H1 (cell line): ENCODE measurements around the gene ZNF598.
"Not testable (repeated sequence)": the region's sequence is repeated elsewhere in the genome, so short reads cannot be mapped to it uniquely, and the experiment has no call there.

Source experiments
- CEBPB ChIP-seq: IDR thresholded peaks from 2 replicates; pipeline ENCODE4 v1.6.1; 2012; ENCODE audit warnings: low read depth, low read length
- CREB1 ChIP-seq: IDR thresholded peaks from 2 replicates; pipeline ENCODE4 v1.6.1; 2012; ENCODE audit warnings: inconsistent platforms
- CTCF ChIP-seq, 3 experiments: IDR thresholded peaks; 1 replicate in 2 of 3; 2 replicates in 1 of 3; pipeline versions ENCODE4 v1.5.1 to v1.6.1; 2011; ENCODE audit warnings: low read length in 3 of 3, mild to moderate bottlenecking in 3 of 3, inconsistent platforms in 2 of 3, low read depth in 1 of 3, moderate library complexity in 1 of 3; ENCODE audit not compliant: insufficient read depth in 1 of 3; ENCODE audit errors: control extremely low read depth in 1 of 3
- EP300 ChIP-seq, 2 experiments: IDR thresholded peaks; 1 replicate in 1 of 2; 2 replicates in 1 of 2; pipeline ENCODE4 v1.6.1; 2011 to 2012; ENCODE audit warnings: low read depth in 2 of 2, low read length in 2 of 2, mild to moderate bottlenecking in 2 of 2, borderline replicate concordance in 1 of 2, inconsistent platforms in 1 of 2, moderate library complexity in 1 of 2
- EZH2 ChIP-seq: fragments of 200-600 bp; sonication (generic); IDR thresholded peaks from 2 replicates; pipeline ENCODE4 v1.7.1; 2012; ENCODE audit warnings: low read depth, mild to moderate bottlenecking, moderate library complexity, low read length, inconsistent platforms; ENCODE audit not compliant: severe bottlenecking
- FOSL1 ChIP-seq: IDR thresholded peaks from 2 replicates; pipeline ENCODE4 v1.6.1; 2011; ENCODE audit warnings: mild to moderate bottlenecking, low read depth, low read length, moderate library complexity; ENCODE audit not compliant: insufficient read depth
- HDAC2 ChIP-seq, 2 experiments: fragments of 300-600 bp in 1 of 2; sonication (generic) in 1 of 2; IDR thresholded peaks; 2 replicates each; pipeline ENCODE4 v1.6.1; 2011 to 2012; ENCODE audit warnings: low read depth in 2 of 2, low read length in 2 of 2, mild to moderate bottlenecking in 2 of 2, moderate library complexity in 2 of 2, borderline replicate concordance in 1 of 2, inconsistent platforms in 1 of 2
- POLR2A ChIP-seq, 2 experiments: IDR thresholded peaks; 1 replicate in 1 of 2; 2 replicates in 1 of 2; pipeline ENCODE4 v1.6.1; 2011; ENCODE audit warnings: low read depth in 2 of 2, low read length in 2 of 2, mild to moderate bottlenecking in 2 of 2; ENCODE audit errors: control extremely low read depth in 1 of 2
- POLR2AphosphoS5 ChIP-seq: IDR thresholded peaks from 2 replicates; pipeline ENCODE4 v1.6.1; 2011; ENCODE audit warnings: low read depth, low read length
- RFX5 ChIP-seq: IDR thresholded peaks from 2 replicates; pipeline ENCODE4 v1.6.1; 2011; ENCODE audit warnings: low read depth, low read length, improper control_type of control experiment, borderline replicate concordance
- SP1 ChIP-seq: IDR thresholded peaks from 2 replicates; pipeline ENCODE4 v1.6.1; 2011; ENCODE audit warnings: low read depth, low read length
- TAF7 ChIP-seq: optimal IDR thresholded peaks from 2 replicates; pipeline ENCODE3; 2011; ENCODE audit warnings: low read depth, mild to moderate bottlenecking, inconsistent platforms, low read length, moderate library complexity, borderline replicate concordance
- TF ChIP-seq, protein P1 (sequence below): IDR thresholded peaks from 2 replicates; pipeline ENCODE4 v1.6.1; 2011; ENCODE audit warnings: low read length, improper control_type of control experiment
- TF ChIP-seq, protein P2 (sequence below): IDR thresholded peaks from 2 replicates; pipeline ENCODE4 v1.6.1; 2012; ENCODE audit warnings: inconsistent platforms

GRCh38 chr16:2033909-2034695 lies 24.5 kb upstream of the ZNF598 start:
- not testable (repeated sequence) for TF ChIP-seq CTCF (IDR thresholded peaks at IDR 0.05; ENCODE audit: control extremely low read depth in 1 of 3, insufficient read depth in 1 of 3, low read depth in 1 of 3, low read length in 3 of 3); POLR2A (IDR thresholded peaks at IDR 0.05; ENCODE audit: control extremely low read depth in 1 of 2, low read depth in 2 of 2, low read length in 2 of 2); RFX5; FOSL1; TAF7; CREB1; EP300 (IDR thresholded peaks at IDR 0.05; ENCODE audit: borderline replicate concordance in 1 of 2, low read depth in 2 of 2, low read length in 2 of 2); EZH2; CEBPB; POLR2AphosphoS5; HDAC2 (IDR thresholded peaks at IDR 0.05; ENCODE audit: borderline replicate concordance in 1 of 2, low read depth in 2 of 2, low read length in 2 of 2); SP1
- TF ChIP-seq, protein P1, sequence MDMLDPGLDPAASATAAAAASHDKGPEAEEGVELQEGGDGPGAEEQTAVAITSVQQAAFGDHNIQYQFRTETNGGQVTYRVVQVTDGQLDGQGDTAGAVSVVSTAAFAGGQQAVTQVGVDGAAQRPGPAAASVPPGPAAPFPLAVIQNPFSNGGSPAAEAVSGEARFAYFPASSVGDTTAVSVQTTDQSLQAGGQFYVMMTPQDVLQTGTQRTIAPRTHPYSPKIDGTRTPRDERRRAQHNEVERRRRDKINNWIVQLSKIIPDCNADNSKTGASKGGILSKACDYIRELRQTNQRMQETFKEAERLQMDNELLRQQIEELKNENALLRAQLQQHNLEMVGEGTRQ: not testable (repeated sequence)
- TF ChIP-seq, protein P2, sequence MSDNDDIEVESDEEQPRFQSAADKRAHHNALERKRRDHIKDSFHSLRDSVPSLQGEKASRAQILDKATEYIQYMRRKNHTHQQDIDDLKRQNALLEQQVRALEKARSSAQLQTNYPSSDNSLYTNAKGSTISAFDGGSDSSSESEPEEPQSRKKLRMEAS: not testable (repeated sequence)
